ENCODE data around the gene METAP1D.
"Not testable (repeated sequence)": the region's sequence is repeated elsewhere in the genome, so short reads cannot be mapped to it uniquely, and the experiment has no call there.

Gene METAP1D

GRCh38 chr2:171999604-172000469 lies at the start of gene METAP1D:
TSS of gene METAP1D (plus strand) at chr2:171999953. CDS start at chr2:171999970, 17 bp downstream.
- DNase-seq: peak; percentile 86

- DNase-seq: no peak
Observed at GRCh38 chr2:171952276-171952675, 47.5 kb upstream of the METAP1D start.

- no peak for DNase-seq
Observed at GRCh38 chr2:171952748-171953147, 47.0 kb upstream of the METAP1D start.

- DNase-seq: peak; percentile 26
Observed at GRCh38 chr2:171956135-171956825, 43.5 kb upstream of the METAP1D start.

GRCh38 chr2:171957061-171957460 lies 42.7 kb upstream of the METAP1D start:
- no peak for DNase-seq

GRCh38 chr2:171958475-171958874 lies 41.3 kb upstream of the METAP1D start:
- no peak for DNase-seq

GRCh38 chr2:171959998-171960397 lies 39.8 kb upstream of the METAP1D start:
- DNase-seq: no peak

GRCh38 chr2:171960570-171960969 lies 39.2 kb upstream of the METAP1D start:
- no peak for DNase-seq

GRCh38 chr2:171963198-171963597 lies 36.6 kb upstream of the METAP1D start:
- DNase-seq: no peak

- no peak for DNase-seq
Observed at GRCh38 chr2:171964308-171964707, 35.4 kb upstream of the METAP1D start.

GRCh38 chr2:171965238-171965637 lies 34.5 kb upstream of the METAP1D start:
- DNase-seq: no peak

GRCh38 chr2:171965661-171966060 lies 34.1 kb upstream of the METAP1D start:
- no peak for DNase-seq

- no peak for DNase-seq
Observed at GRCh38 chr2:171966235-171966634, 33.5 kb upstream of the METAP1D start.

- no peak for DNase-seq
Observed at GRCh38 chr2:171966688-171967087, 33.1 kb upstream of the METAP1D start.

GRCh38 chr2:171968509-171968908 lies 31.2 kb upstream of the METAP1D start:
- no peak for DNase-seq

- DNase-seq: no peak
Observed at GRCh38 chr2:171972329-171972982, 27.3 kb upstream of the METAP1D start.

GRCh38 chr2:171979103-171979502 lies 20.6 kb upstream of the METAP1D start:
- no peak for DNase-seq

- DNase-seq: not testable (repeated sequence)
Observed at GRCh38 chr2:171983924-171984323, 15.8 kb upstream of the METAP1D start.

- no peak for DNase-seq
Observed at GRCh38 chr2:171985076-171985475, 14.7 kb upstream of the METAP1D start.

GRCh38 chr2:171986778-171987177 lies 13.0 kb upstream of the METAP1D start:
- no peak for DNase-seq

- no peak for DNase-seq
Observed at GRCh38 chr2:171991027-171991426, 8.7 kb upstream of the METAP1D start.

- DNase-seq: no peak
Observed at GRCh38 chr2:171995586-171995985, 4.2 kb upstream of the METAP1D start.

GRCh38 chr2:171996021-171996420 lies 3.7 kb upstream of the METAP1D start:
- no peak for DNase-seq

- DNase-seq: not testable (repeated sequence)
Observed at GRCh38 chr2:171997031-171997430, 2.7 kb upstream of the METAP1D start.
